Right atrium auricular region (tissue), 2 donors: ENCODE measurements around the gene PGP. TPM values are rescaled to one million over a fixed set of nuclear protein-coding genes. Genes with fewer than 3 reads are reported as not detected.

ENCODE experiments used
- DNase-seq: peaks from one replicate; pipeline ENCODE4 v3.0.0-alpha.2; 2019; ENCODE audit warnings: low spot score
- H3K27ac ChIP-seq, 2 donors: fragments of 200-600 bp; sonication (generic); 1 replicate in 1 of 2; 2 replicates in 1 of 2; pipeline ENCODE4 v1.5.1; 2016 to 2019
- H3K27me3 ChIP-seq, 2 donors: fragments of 200-600 bp; sonication (generic); one replicate each; pipeline versions ENCODE4 v1.5.1 to v1.6.0; 2017 to 2019
- H3K36me3 ChIP-seq: fragments of 200-600 bp; sonication (generic); one replicate; pipeline ENCODE4 v1.5.1; 2016
- H3K4me1 ChIP-seq, 2 donors: fragments of 200-600 bp; sonication (generic); one replicate each; pipeline versions ENCODE4 v1.5.1 to v1.6.0; 2017 to 2019
- H3K4me3 ChIP-seq, 2 donors: fragments of 200-600 bp; sonication (generic); 1 replicate in 1 of 2; 2 replicates in 1 of 2; pipeline ENCODE4 v1.5.1; 2017 to 2019; ENCODE audit warnings: mild to moderate bottlenecking in 1 of 2, moderate library complexity in 1 of 2
- H3K9me3 ChIP-seq, 2 donors: fragments of 200-600 bp; sonication (generic); one replicate each; pipeline ENCODE4 v1.5.1; 2019
- CTCF ChIP-seq, 2 donors: fragments of 200-600 bp; sonication (generic); IDR thresholded peaks; one replicate each; pipeline ENCODE4 v1.5.1; 2019; ENCODE audit warnings: antibody characterized with exemption in 2 of 2
- total RNA-seq, 2 donors: library from RNA; depleted of rRNA; stranded (reverse); fragments of >200 nt; gene quantifications; one replicate each; pipeline ENCODE4 v1.1.0, GENCODE V29; 2016

Gene PGP
- total RNA-seq, 2 donors from 2014 or later, result 15.5 to 17.7 TPM

- Histone ChIP-seq H3K27me3 (no peaks in the 10 kb centered on the region), H3K4me3 (no peak overlapping the region), H3K9me3 (no peaks in the 10 kb centered on the region), H3K27ac (no peak overlapping the region), H3K36me3 (peaks cover 36% of the 10 kb centered on the region), H3K4me1 (no peaks in the 10 kb centered on the region)
- DNase-seq, result no peak
- TF ChIP-seq CTCF (IDR thresholded peaks at IDR 0.05), result no peak
These were observed 37.1 kb downstream of the PGP start for GRCh38 chr16:2177561-2177960.

- H3K4me1 ChIP-seq, result no peaks in the 10 kb centered on the region
- H3K27ac ChIP-seq, result no peak overlapping the region
- TF ChIP-seq CTCF (IDR thresholded peaks at IDR 0.05), result no peak
- DNase-seq, result no peak
- no peaks in the 10 kb centered on the region for H3K9me3 ChIP-seq
- H3K27me3 ChIP-seq, result no peaks in the 10 kb centered on the region
- H3K4me3 ChIP-seq, result no peak overlapping the region
- H3K36me3 ChIP-seq, result peaks cover 40% of the 10 kb centered on the region
These were observed 37.5 kb downstream of the PGP start for GRCh38 chr16:2177101-2177500.

- DNase-seq, result no peak
- Histone ChIP-seq H3K36me3 (peaks cover 50% of the 10 kb centered on the region), H3K4me1 (no peaks in the 10 kb centered on the region), H3K27ac (no peak overlapping the region), H3K9me3 (no peaks in the 10 kb centered on the region), H3K4me3 (no peak overlapping the region), H3K27me3 (no peaks in the 10 kb centered on the region)
- no peak for TF ChIP-seq CTCF (IDR thresholded peaks at IDR 0.05)
These were observed 38.6 kb downstream of the PGP start for GRCh38 chr16:2176047-2176446.

- Histone ChIP-seq H3K4me1 (no peaks in the 10 kb centered on the region), H3K36me3 (peaks cover 50% of the 10 kb centered on the region), H3K27ac (no peak overlapping the region), H3K4me3 (no peak overlapping the region), H3K9me3 (no peaks in the 10 kb centered on the region), H3K27me3 (no peaks in the 10 kb centered on the region)
- TF ChIP-seq CTCF (IDR thresholded peaks at IDR 0.05), result no peak
- no peak for DNase-seq
These were observed 39.2 kb downstream of the PGP start for GRCh38 chr16:2175454-2175853.

GRCh38 chr16:2174396-2175131 lies 40.1 kb downstream of the PGP start:
- no peak for TF ChIP-seq CTCF (IDR thresholded peaks at IDR 0.05)
- Histone ChIP-seq H3K4me3 (no peak overlapping the region), H3K36me3 (peaks cover 50% of the 10 kb centered on the region), H3K9me3 (no peaks in the 10 kb centered on the region), H3K27ac (no peak overlapping the region), H3K27me3 (no peaks in the 10 kb centered on the region), H3K4me1 (no peaks in the 10 kb centered on the region)
- DNase-seq, result no peak

- Histone ChIP-seq H3K4me1 (no peaks in the 10 kb centered on the region), H3K27ac (no peak overlapping the region), H3K36me3 (peaks cover 50% of the 10 kb centered on the region), H3K27me3 (no peaks in the 10 kb centered on the region), H3K9me3 (no peaks in the 10 kb centered on the region), H3K4me3 (no peak overlapping the region)
- no peak for TF ChIP-seq CTCF (IDR thresholded peaks at IDR 0.05)
- no peak for DNase-seq
These were observed 40.7 kb downstream of the PGP start for GRCh38 chr16:2173916-2174315.
